ENCODE measurements around the gene HHIPL1. TPM values are rescaled to one million over a fixed set of nuclear protein-coding genes. Genes with fewer than 3 reads are reported as not detected.

The HHIPL1 gene
- total and polyA plus RNA-seq, 9 donors = 1.4 to 2.8 (median 2.2) TPM

DNA sequence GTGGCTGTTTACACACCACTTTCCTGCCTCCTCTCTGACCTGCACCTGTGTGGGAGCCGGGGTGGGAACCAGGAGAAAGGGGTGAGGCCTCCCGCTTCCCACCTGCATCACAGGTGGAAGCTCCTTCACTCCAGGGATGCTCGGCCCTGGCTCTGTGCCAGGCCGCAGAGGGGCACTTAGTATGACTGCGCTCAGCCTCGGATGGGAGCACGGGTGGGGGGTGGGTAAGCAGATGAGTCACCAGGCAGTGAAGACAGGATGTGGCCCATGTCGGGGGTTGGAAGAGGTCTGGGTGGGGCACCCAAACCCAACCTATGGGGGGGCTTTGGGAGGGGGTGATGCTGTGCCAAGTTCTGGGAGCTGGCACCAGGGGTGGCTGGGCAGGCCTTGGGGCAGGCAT is 31.7 kb downstream of the HHIPL1 start:
- WGBS (ENCODE audit: insufficient coverage) = 83% methylated on average over 6 of the region's 8 CpGs
- Histone ChIP-seq H3K4me3 (ENCODE audit: low read length) (no peak overlapping the region), H3K27me3 (ENCODE audit: control insufficient read depth, insufficient read depth, low read length) (peaks cover 24% of the 10 kb centered on the region)

DNA sequence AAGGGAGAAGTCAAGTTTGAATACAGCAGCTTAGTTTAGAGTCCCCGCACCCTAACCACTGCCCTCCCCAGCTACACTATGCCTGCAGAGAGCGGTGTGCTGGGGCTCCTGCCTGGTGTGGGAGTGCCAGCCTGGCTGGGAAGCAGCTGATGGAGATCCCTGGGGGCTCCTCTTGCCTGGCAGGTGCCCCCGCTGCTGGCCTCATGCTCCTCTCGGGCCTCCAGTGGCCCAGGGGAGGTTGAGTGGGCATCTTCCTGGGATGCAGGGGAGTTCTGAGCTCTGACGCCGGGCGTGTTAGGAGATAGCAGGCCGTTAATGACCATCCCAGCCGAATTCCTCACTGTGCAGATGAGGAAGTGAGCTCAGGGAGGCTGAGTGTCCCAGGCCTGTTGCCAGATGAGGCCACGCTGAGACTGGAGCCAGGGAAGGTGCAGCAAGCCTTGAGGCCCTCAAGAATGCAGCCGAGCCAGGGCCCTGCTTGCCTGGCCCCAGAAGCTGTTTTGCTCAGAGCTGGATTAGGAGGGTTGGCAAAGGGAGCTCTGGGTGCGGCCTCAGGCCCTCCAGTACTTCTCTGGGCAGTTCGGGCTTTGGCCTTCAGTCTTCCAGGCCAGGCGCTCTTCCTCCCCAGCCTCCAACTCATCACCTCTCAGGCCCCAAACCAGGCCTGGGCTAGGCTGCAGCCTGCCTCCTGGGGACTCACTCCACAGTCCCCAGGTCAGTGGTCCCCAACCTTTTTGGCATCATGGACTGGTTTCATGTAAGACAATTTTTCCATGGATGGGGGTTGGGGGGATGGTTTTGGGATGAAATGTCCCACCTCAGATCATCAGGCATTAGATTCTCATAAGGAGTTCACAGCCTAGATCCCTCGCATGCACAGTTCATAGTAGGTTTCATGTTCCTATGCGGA is 32.6 kb downstream of the HHIPL1 start:
- Histone ChIP-seq H3K27ac (ENCODE audit: low read length) (no peak overlapping the region), H3K27me3 (ENCODE audit: control insufficient read depth, insufficient read depth, low read length) (peaks cover 26% of the 10 kb centered on the region), H3K9me3 (replicated peaks; ENCODE audit: control insufficient read depth, low read depth, low read length) (peaks cover 9% of the 10 kb centered on the region), H3K4me1 (ENCODE audit: control insufficient read depth, insufficient read depth, low read length) (peaks cover 2% of the 10 kb centered on the region), H3K36me3 (ENCODE audit: control insufficient read depth, insufficient read depth, low read length) (no peaks in the 10 kb centered on the region), H3K4me3 (ENCODE audit: low read length) (no peak overlapping the region)
- peak; percentile 30 for DNase-seq
- WGBS (ENCODE audit: insufficient coverage) = 62% methylated on average over 12 of the region's 16 CpGs

More for the DNA sequence above, 31.7 kb downstream of the HHIPL1 start:
- no peak overlapping the region for H3K27ac ChIP-seq (ENCODE audit: low read length)
- no peaks in the 10 kb centered on the region for H3K36me3 ChIP-seq (ENCODE audit: control insufficient read depth, insufficient read depth, low read length)
- no peak for DNase-seq
- H3K9me3 ChIP-seq (replicated peaks; ENCODE audit: control insufficient read depth, low read depth, low read length) = peaks cover 9% of the 10 kb centered on the region
- peaks cover 2% of the 10 kb centered on the region for H3K4me1 ChIP-seq (ENCODE audit: control insufficient read depth, insufficient read depth, low read length)

DNA sequence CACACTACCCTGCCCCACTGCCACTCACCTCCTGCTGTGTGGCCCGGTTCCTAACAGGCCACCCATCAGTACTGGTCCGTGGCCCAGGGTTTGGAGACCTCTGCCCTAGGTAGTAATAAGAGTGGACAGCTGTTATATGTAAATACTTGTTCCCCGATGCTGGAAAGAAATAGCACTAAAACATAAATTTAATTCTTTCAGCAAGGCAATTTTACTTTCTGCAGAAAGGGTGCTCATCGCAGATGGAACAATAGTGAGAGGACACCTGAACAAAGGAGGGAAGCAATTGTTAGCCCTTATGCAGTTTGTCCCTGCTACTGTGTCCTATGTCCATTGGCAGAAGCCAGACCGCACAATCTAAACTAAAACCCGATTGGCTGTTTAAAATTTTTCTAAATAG is 33.3 kb downstream of the HHIPL1 start:
- H3K27me3 ChIP-seq (ENCODE audit: control insufficient read depth, insufficient read depth, low read length) = peaks cover 26% of the 10 kb centered on the region
- no peak for DNase-seq
- H3K9me3 ChIP-seq (replicated peaks; ENCODE audit: control insufficient read depth, low read depth, low read length) = peaks cover 9% of the 10 kb centered on the region
- WGBS (ENCODE audit: insufficient coverage) = 100% methylated on average over 1 of the region's 6 CpGs
- H3K27ac ChIP-seq (ENCODE audit: low read length) = no peak overlapping the region
- no peak overlapping the region for H3K4me3 ChIP-seq (ENCODE audit: low read length)
- no peaks in the 10 kb centered on the region for H3K36me3 ChIP-seq (ENCODE audit: control insufficient read depth, insufficient read depth, low read length)
- H3K4me1 ChIP-seq (ENCODE audit: control insufficient read depth, insufficient read depth, low read length) = peaks cover 7% of the 10 kb centered on the region

DNA sequence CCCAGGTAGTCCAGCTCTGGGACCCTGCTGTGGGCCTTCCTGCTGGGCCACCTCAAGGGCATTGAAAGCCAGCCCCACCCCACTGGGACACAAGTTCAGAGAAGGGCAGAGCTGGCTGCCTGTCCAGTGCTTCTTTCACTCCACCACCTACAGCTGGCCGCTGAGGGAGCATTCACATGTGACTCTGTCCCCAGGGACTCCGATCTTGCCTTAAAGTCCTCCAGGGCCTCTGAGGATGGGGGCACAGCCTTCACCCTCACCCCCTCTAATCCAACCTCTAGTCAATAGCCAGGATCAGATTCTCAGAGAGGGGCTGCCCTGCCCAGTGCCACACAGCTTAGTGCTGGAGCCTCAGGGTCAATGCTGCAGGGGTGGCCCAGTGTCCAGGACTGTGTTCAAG is 34.2 kb downstream of the HHIPL1 start:
- H3K27me3 ChIP-seq (ENCODE audit: control insufficient read depth, insufficient read depth, low read length) = peaks cover 24% of the 10 kb centered on the region
- 86% methylated on average over 2 of the region's 2 CpGs for WGBS (ENCODE audit: insufficient coverage)
- DNase-seq = no peak

DNA sequence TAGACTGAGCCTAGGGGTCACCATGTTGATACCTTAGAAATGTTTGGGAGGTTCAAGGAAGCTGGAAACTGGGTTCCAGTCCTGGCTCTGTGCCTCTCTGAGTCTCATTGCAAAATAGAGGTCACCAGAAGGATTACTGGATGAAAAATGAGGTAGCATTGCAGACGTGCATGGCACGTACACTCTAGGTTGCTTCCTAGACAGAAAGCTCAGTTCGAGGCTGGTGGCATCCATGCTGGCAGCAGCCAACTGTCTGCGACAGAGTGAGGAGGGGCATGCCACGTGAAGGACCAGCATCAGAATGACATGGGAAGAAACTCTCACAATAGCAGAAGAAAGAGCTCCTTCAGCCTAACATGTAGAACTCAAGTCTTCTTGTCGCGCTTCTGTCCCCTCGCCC is 34.6 kb downstream of the HHIPL1 start:
- no peak overlapping the region for H3K4me3 ChIP-seq (ENCODE audit: low read length)
- H3K4me1 ChIP-seq (ENCODE audit: control insufficient read depth, insufficient read depth, low read length) = peaks cover 12% of the 10 kb centered on the region
- H3K9me3 ChIP-seq (replicated peaks; ENCODE audit: control insufficient read depth, low read depth, low read length) = peaks cover 9% of the 10 kb centered on the region
- H3K27ac ChIP-seq (ENCODE audit: low read length) = no peak overlapping the region
- 90% methylated on average over 5 of the region's 8 CpGs for WGBS (ENCODE audit: insufficient coverage)
- H3K36me3 ChIP-seq (ENCODE audit: control insufficient read depth, insufficient read depth, low read length) = no peaks in the 10 kb centered on the region
- peaks cover 20% of the 10 kb centered on the region for H3K27me3 ChIP-seq (ENCODE audit: control insufficient read depth, insufficient read depth, low read length)
- DNase-seq = no peak

More for the DNA sequence above, 34.2 kb downstream of the HHIPL1 start:
- H3K27ac ChIP-seq (ENCODE audit: low read length) = no peak overlapping the region
- H3K4me1 ChIP-seq (ENCODE audit: control insufficient read depth, insufficient read depth, low read length) = peaks cover 11% of the 10 kb centered on the region
- H3K9me3 ChIP-seq (replicated peaks; ENCODE audit: control insufficient read depth, low read depth, low read length) = peaks cover 9% of the 10 kb centered on the region
- H3K4me3 ChIP-seq (ENCODE audit: low read length) = no peak overlapping the region
- no peaks in the 10 kb centered on the region for H3K36me3 ChIP-seq (ENCODE audit: control insufficient read depth, insufficient read depth, low read length)

DNA sequence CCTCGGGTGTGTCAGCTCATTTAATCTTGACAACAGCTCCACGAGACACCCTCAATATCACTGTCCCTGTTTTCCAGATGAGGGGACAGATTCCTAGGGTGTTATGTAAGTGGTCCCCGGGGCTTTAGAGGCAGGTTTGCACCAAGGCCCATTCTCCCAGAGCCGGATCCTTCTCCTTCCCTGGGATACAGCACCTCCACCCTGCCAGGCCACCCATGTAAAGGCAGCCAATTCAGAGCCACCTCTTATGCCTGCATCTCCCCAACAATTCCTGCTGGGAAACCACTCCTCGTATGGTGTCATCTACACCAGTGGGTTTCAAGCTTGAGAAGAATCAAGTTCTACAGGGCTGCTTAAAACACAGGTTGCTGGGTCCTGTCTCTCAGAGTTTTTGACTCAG is 35.1 kb downstream of the HHIPL1 start:
- H3K36me3 ChIP-seq (ENCODE audit: control insufficient read depth, insufficient read depth, low read length) = no peaks in the 10 kb centered on the region
- H3K4me3 ChIP-seq (ENCODE audit: low read length) = no peak overlapping the region
- WGBS (ENCODE audit: insufficient coverage) = 59% methylated on average over 2 of the region's 5 CpGs
- H3K9me3 ChIP-seq (replicated peaks; ENCODE audit: control insufficient read depth, low read depth, low read length) = peaks cover 9% of the 10 kb centered on the region
- H3K27ac ChIP-seq (ENCODE audit: low read length) = no peak overlapping the region
- peaks cover 16% of the 10 kb centered on the region for H3K4me1 ChIP-seq (ENCODE audit: control insufficient read depth, insufficient read depth, low read length)
- H3K27me3 ChIP-seq (ENCODE audit: control insufficient read depth, insufficient read depth, low read length) = peaks cover 17% of the 10 kb centered on the region
- no peak for DNase-seq

DNA sequence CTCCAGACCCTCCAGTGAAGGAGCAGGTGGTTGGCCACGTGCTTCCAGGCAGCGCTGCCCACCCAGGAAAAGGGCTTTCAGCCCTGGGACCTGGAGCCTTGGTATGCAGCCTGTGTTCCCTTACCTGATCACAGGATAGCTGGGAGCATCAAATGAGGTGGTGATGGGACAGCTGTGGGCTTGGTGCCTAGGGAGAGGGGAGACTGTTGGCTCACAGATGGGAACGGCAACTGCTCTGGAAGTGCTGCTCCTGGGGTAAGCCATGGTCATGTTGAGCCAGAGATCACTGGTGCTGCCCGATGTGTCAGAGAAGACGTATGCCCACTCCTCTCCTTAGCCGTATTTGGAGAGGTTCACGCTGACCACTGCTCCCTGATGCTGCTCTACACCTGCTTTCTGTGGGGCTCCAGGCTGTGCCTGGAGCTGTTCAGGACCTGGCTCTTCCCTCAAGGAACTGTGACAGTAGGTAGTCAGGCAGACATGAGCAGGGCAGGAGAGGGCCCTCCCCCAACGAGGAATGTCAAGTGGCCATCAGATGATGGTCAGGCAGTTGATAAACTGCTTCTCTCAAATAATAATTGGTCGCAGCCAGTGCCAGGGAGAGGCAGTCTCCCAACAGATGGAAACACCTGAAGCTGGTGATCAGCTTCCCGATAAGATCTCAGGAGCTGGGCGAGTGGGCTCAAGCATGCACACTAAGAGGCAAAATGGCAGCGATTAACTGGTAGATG is 36.3 kb downstream of the HHIPL1 start:
- Histone ChIP-seq H3K36me3 (ENCODE audit: control insufficient read depth, insufficient read depth, low read length) (no peaks in the 10 kb centered on the region), H3K9me3 (replicated peaks; ENCODE audit: control insufficient read depth, low read depth, low read length) (peaks cover 9% of the 10 kb centered on the region), H3K4me1 (ENCODE audit: control insufficient read depth, insufficient read depth, low read length) (peaks cover 18% of the 10 kb centered on the region), H3K27ac (ENCODE audit: low read length) (no peak overlapping the region), H3K4me3 (ENCODE audit: low read length) (no peak overlapping the region), H3K27me3 (ENCODE audit: control insufficient read depth, insufficient read depth, low read length) (peaks cover 5% of the 10 kb centered on the region)
- WGBS (ENCODE audit: insufficient coverage) = 84% methylated on average over 12 of the region's 12 CpGs
- DNase-seq = peak; percentile 11

DNA sequence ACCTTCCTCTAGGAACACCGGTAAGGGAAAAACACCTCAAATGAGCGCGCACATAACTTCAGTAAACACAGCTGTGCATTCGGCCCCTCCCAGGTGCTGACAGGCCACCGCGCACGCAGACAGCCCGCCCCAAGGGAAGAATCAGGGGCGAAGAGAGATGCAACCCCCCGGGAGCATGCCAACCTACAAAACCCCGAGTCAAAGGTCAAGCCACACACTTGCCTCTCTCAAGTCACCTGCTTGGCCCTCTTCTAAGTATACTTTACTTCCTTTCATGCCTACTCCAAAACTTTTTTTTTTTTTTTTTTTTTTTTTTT is 36.9 kb downstream of the HHIPL1 start:
- Histone ChIP-seq H3K9me3 (replicated peaks; ENCODE audit: control insufficient read depth, low read depth, low read length) (peaks cover 9% of the 10 kb centered on the region), H3K27me3 (ENCODE audit: control insufficient read depth, insufficient read depth, low read length) (peaks cover 2% of the 10 kb centered on the region), H3K36me3 (ENCODE audit: control insufficient read depth, insufficient read depth, low read length) (no peaks in the 10 kb centered on the region), H3K4me1 (ENCODE audit: control insufficient read depth, insufficient read depth, low read length) (peaks cover 18% of the 10 kb centered on the region), H3K27ac (ENCODE audit: low read length) (no peak overlapping the region), H3K4me3 (ENCODE audit: low read length) (no peak overlapping the region)
- WGBS (ENCODE audit: insufficient coverage) = 85% methylated on average over 6 of the region's 11 CpGs
- DNase-seq = peak; percentile 22

DNA sequence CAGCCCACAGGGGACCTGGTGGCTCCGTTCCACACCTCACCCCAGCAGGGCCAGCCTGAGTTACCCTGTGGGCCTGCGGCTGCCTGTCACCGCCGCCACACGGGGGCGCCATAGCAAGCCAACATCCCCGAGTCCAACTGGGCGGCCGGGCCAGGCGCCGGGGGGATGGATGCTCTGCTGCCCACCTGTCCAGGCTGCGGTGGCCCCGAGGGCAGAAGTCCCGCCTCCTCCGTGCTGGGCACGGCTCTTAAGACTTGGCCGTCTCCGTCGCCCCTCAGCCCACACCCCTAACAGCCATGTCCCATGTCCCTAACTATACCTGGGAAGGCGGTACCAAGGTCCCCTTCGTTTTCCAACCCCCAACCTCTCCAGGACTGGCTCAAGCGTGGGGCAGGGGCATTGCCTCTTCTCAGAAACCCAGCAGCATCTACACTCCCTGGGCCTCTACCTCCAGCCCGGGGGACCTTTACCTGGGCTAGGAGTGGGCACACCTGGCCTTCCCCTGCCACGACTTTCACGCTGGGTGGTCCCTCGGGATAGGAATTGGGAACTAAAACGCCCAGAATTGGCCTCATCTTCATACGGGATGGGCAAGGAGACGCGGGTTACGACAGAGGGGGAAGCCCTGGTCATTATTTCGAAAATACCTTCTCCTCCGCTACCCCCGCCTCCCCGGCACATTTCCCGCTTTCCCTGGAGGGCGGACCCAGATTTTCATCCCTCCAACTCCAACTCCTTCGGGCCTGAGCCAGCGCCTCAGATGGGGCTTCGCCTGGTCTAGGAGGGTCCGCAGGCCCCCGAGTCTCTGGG is 38.1 kb downstream of the HHIPL1 start:
- Histone ChIP-seq H3K4me1 (ENCODE audit: control insufficient read depth, insufficient read depth, low read length) (peaks cover 21% of the 10 kb centered on the region), H3K27ac (ENCODE audit: low read length) (peak overlapping the region; percentile 94)
- peak; percentile 84 for DNase-seq

More for the DNA sequence above, 38.1 kb downstream of the HHIPL1 start:
- Histone ChIP-seq H3K9me3 (replicated peaks; ENCODE audit: control insufficient read depth, low read depth, low read length) (peaks cover 3% of the 10 kb centered on the region), H3K27me3 (ENCODE audit: control insufficient read depth, insufficient read depth, low read length) (peaks cover 6% of the 10 kb centered on the region), H3K36me3 (ENCODE audit: control insufficient read depth, insufficient read depth, low read length) (no peaks in the 10 kb centered on the region), H3K4me3 (ENCODE audit: low read length) (peak overlapping the region; percentile 95)
- under 1% methylated on average over 40 of the region's 42 CpGs for WGBS (ENCODE audit: insufficient coverage)
